Skeletal muscle satellite cell (primary cell): ENCODE data around the gene SORCS1. TPM values are rescaled to one million over a fixed set of nuclear protein-coding genes. Genes with fewer than 3 reads are reported as not detected.
A peak's percentile ranks its signal among the peaks of the same experiment; 100 is the strongest.

ENCODE experiments used
- H3K27me3 ChIP-seq: 2 replicates; pipeline ENCODE4 v1.7.0; 2013; ENCODE audit warnings: low read length; ENCODE audit not compliant: control insufficient read depth, insufficient read depth
- H3K36me3 ChIP-seq: 2 replicates; pipeline ENCODE4 v1.7.0; 2013; ENCODE audit warnings: mild to moderate bottlenecking, control low read depth, low read length; ENCODE audit not compliant: insufficient read depth
- H3K4me1 ChIP-seq: 2 replicates; pipeline ENCODE4 v1.7.0; 2013; ENCODE audit warnings: low read length; ENCODE audit not compliant: control insufficient read depth, insufficient read depth
- H3K4me2 ChIP-seq: 2 replicates; pipeline ENCODE4 v1.7.0; 2013; ENCODE audit warnings: mild to moderate bottlenecking, low read length
- H3K4me3 ChIP-seq: 2 replicates; pipeline ENCODE4 v1.7.0; 2013; ENCODE audit warnings: low read length
- H3K9ac ChIP-seq: 2 replicates; pipeline ENCODE4 v1.7.0; 2013; ENCODE audit warnings: mild to moderate bottlenecking, low read depth, low read length, moderate library complexity
- H3K9me3 ChIP-seq: replicated peaks from 2 replicates; pipeline ENCODE4 v1.7.0; 2013; ENCODE audit warnings: mild to moderate bottlenecking, control low read depth, low read length
- total RNA-seq: library from RNA; depleted of rRNA; stranded (reverse); fragments of >200 nt; gene quantifications from 2 replicates; pipeline ENCODE4 v1.2.3, GENCODE V29; 2012; rRNA removed

Gene SORCS1
- not detected in 2 replicates for total RNA-seq

- no peak within 1 kb of the TSS for H3K9ac ChIP-seq
- peaks cover 15% of the 10 kb centered on the region for H3K27me3 ChIP-seq
- H3K36me3 ChIP-seq = no peaks in the 10 kb centered on the region
- no peaks in the 10 kb centered on the region for H3K9me3 ChIP-seq
- H3K4me1 ChIP-seq = no peaks in the 10 kb centered on the region
- peak within 1 kb of the TSS; percentile 19 for H3K4me3 ChIP-seq
- H3K4me2 ChIP-seq = peak within 1 kb of the TSS; percentile 62
These were observed at the start of gene SORCS1 for GRCh38 chr10:107163881-107164861. SORCS1 (minus strand) TSS chr10:107164706.

GRCh38 chr10:107214261-107214660, 49.8 kb upstream of the SORCS1 start:
- Histone ChIP-seq H3K4me2 (no peak overlapping the region), H3K4me1 (no peaks in the 10 kb centered on the region), H3K27me3 (no peaks in the 10 kb centered on the region), H3K4me3 (no peak overlapping the region), H3K9ac (no peak overlapping the region), H3K36me3 (no peaks in the 10 kb centered on the region), H3K9me3 (no peaks in the 10 kb centered on the region)

DNA sequence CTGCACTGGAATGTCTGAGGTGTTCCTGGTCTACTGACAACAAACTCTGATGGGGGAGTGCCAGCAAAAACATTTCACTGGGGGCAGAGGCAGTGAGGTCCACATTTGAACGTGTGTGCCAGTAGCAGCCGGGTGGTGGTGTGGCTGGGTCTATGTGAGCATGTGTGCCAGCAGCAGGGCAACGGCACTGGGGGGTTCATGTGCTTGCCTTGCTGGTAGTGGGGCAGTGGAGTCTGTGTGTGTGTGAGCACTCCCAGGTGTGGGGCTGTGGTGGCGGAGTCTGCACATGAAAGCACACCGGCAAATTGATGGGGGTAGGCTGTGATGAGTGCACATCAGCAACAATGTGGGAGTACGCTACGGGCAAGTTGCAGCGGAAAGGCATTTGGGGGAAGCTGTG, 49.4 kb upstream of the SORCS1 start:
- Histone ChIP-seq H3K4me2 (no peak overlapping the region), H3K9ac (no peak overlapping the region), H3K36me3 (no peaks in the 10 kb centered on the region), H3K27me3 (no peaks in the 10 kb centered on the region), H3K4me1 (no peaks in the 10 kb centered on the region), H3K9me3 (no peaks in the 10 kb centered on the region), H3K4me3 (no peak overlapping the region)

DNA sequence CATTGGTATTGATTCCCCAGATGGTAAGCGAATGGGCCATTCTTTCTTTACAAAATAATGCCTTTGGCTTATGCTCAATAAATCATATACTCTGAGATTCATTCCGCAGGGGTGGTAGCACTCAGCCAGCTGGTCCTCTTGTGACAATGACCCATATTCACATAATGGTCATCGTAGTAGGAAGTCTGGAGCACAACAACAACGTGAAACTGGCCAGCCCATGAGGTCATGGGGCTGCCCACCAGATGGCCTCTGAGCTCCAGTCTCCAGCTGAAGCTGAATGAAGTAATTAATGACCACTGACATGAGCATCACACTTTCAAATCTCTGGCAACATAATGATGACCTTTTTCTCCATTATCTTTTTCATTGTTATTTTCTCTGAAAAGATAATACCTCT, 42.3 kb upstream of the SORCS1 start:
- H3K27me3 ChIP-seq = no peaks in the 10 kb centered on the region
- no peak overlapping the region for H3K4me2 ChIP-seq
- H3K4me1 ChIP-seq = no peaks in the 10 kb centered on the region
- no peaks in the 10 kb centered on the region for H3K36me3 ChIP-seq
- no peak overlapping the region for H3K4me3 ChIP-seq
- H3K9ac ChIP-seq = no peak overlapping the region
- H3K9me3 ChIP-seq = no peaks in the 10 kb centered on the region

DNA sequence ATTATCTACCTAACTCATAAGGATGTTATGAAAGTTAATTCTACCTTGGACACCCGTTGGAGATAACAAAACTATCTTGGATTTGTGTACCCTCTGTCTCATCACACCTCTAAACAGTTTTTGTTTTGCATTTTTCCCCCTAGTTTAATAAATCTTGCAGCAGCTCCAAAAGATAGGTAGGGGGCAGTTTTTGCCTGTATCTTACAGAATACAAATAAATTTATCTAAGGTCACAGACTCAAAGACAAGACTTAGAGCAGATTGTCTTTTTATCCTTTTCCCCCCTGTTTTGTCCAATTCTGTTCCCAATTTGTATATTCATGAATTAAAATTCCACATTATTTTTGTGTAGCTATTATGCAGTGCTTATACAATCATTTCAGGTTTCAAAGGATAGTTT, 5.0 kb upstream of the SORCS1 start:
- H3K4me3 ChIP-seq = no peak overlapping the region
- no peaks in the 10 kb centered on the region for H3K36me3 ChIP-seq
- H3K27me3 ChIP-seq = peaks cover 9% of the 10 kb centered on the region

DNA sequence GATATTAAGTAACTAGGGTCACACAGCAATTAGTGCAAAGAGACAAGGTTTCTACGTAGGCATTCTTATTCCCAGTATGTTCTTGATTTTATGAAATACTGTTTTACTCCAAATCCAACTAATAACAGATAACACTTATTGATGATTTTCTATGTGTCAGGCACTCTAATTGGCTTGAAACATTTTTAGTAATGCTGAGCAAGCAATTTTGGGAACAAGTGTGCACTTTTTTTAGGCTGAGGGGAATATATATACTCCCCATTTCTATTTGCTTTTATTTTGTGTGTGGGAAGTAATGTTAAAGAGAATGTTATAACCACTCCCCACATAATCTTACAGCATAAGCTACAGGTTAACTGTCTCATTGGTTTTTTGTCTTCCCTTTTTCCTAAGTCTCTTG, 4.2 kb upstream of the SORCS1 start:
- Histone ChIP-seq H3K9ac (no peak overlapping the region), H3K4me2 (no peak overlapping the region)

More for the DNA sequence above, 5.0 kb upstream of the SORCS1 start:
- H3K4me2 ChIP-seq = no peak overlapping the region
- no peak overlapping the region for H3K9ac ChIP-seq
- H3K4me1 ChIP-seq = no peaks in the 10 kb centered on the region
- no peaks in the 10 kb centered on the region for H3K9me3 ChIP-seq

GRCh38 chr10:107166403-107166802, 1.9 kb upstream of the SORCS1 start:
- Histone ChIP-seq H3K4me2 (no peak overlapping the region), H3K4me1 (no peaks in the 10 kb centered on the region), H3K36me3 (no peaks in the 10 kb centered on the region), H3K4me3 (no peak overlapping the region), H3K27me3 (peaks cover 15% of the 10 kb centered on the region), H3K9ac (no peak overlapping the region), H3K9me3 (no peaks in the 10 kb centered on the region)

More for the DNA sequence above, 4.2 kb upstream of the SORCS1 start:
- H3K4me3 ChIP-seq = no peak overlapping the region
- no peaks in the 10 kb centered on the region for H3K4me1 ChIP-seq
- H3K27me3 ChIP-seq = peaks cover 11% of the 10 kb centered on the region
- no peaks in the 10 kb centered on the region for H3K9me3 ChIP-seq
- no peaks in the 10 kb centered on the region for H3K36me3 ChIP-seq

DNA sequence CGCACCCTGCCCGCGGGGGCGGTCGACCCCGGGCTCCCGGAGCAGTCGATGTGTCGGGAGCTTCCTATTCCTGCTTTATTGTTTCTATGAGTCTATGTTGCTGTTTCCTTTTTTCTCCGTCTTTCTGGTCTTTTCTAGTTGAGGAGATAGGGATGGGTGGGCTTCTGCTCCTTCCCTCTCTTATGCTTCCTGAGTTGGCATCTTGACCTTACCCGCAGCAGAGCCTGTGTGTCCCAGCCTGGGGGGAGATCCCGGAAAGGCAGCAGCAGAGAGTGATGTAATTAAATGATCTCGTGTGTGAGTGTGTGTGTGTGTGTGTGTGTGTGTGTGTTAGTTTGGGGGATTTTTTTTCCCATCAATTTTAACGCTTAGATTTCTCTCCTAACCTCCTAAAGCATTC, 486 bp upstream of the SORCS1 start:
- Histone ChIP-seq H3K4me2 (peak overlapping the region; percentile 62), H3K4me1 (no peaks in the 10 kb centered on the region), H3K9me3 (no peaks in the 10 kb centered on the region), H3K27me3 (peaks cover 15% of the 10 kb centered on the region), H3K9ac (no peak overlapping the region), H3K4me3 (peak overlapping the region; percentile 19), H3K36me3 (no peaks in the 10 kb centered on the region)

DNA sequence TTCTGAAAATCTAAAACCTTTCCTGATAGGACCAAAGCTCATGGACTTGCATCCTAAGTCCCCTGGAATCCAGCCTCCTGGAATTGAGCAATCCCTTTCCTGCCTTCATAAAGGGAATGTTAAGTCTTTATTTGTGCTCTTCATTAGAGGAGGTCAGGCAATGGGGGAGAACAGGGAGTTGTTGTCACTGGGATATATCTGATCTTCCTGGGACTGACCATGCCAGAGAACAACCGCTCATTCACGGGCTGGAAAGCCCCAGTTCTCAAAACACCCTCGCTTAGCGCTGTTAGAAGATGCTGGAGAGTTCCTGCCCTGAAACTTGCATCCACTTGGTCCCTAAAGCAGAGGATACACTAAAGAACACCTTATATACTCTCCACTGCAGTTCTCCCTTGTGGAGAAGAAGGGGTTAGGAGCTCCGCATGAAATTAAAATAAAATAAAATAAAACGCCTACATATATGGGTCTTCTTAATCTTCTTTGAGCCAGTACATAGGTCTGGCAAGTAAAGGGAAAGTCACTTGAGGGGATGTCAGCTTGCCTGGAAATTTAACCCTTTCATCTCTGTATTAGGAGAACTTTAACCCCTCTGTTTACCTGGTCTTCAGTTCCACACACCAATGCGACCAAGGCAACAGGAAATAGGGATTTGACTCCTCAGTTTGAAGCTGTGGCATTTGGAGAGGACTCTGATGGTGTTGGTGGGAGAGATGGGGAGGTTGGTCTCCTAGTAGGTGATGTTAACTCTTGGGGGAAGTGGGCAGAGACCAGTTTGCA, 1.2 kb downstream of the SORCS1 start:
- peaks cover 15% of the 10 kb centered on the region for H3K27me3 ChIP-seq
- no peak overlapping the region for H3K4me2 ChIP-seq
- no peaks in the 10 kb centered on the region for H3K9me3 ChIP-seq
- no peaks in the 10 kb centered on the region for H3K36me3 ChIP-seq
- no peak overlapping the region for H3K4me3 ChIP-seq
- H3K4me1 ChIP-seq = no peaks in the 10 kb centered on the region
- no peak overlapping the region for H3K9ac ChIP-seq

DNA sequence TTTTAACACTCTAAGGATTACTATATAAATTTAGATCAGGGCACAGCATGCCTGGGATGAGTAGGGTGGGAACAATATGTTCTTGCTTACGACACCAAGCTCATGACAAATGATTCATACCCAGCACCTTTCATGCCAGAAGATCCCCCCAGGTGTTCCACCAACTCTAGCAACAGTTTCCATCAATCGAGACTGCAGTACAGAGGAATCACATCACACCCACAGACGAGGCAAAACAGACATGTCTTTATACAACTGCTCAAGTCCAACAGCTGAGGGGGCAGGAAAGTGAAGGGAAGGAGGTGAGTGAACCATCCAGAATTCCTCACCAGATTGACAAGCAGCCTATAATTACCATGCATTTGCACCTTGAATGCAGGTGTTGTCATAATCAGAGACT, 3.6 kb downstream of the SORCS1 start:
- Histone ChIP-seq H3K9me3 (no peaks in the 10 kb centered on the region), H3K4me1 (no peaks in the 10 kb centered on the region), H3K4me2 (no peak overlapping the region), H3K27me3 (peaks cover 13% of the 10 kb centered on the region), H3K4me3 (no peak overlapping the region), H3K36me3 (no peaks in the 10 kb centered on the region), H3K9ac (no peak overlapping the region)

- H3K4me2 ChIP-seq = no peak overlapping the region
- no peak overlapping the region for H3K9ac ChIP-seq
- no peak overlapping the region for H3K4me3 ChIP-seq
- no peaks in the 10 kb centered on the region for H3K9me3 ChIP-seq
- no peaks in the 10 kb centered on the region for H3K4me1 ChIP-seq
- H3K27me3 ChIP-seq = peaks cover 6% of the 10 kb centered on the region
- H3K36me3 ChIP-seq = no peaks in the 10 kb centered on the region
These were observed 4.6 kb downstream of the SORCS1 start for GRCh38 chr10:107159871-107160270.
